Measurements from ENCODE around the gene NKTR.

DNA sequence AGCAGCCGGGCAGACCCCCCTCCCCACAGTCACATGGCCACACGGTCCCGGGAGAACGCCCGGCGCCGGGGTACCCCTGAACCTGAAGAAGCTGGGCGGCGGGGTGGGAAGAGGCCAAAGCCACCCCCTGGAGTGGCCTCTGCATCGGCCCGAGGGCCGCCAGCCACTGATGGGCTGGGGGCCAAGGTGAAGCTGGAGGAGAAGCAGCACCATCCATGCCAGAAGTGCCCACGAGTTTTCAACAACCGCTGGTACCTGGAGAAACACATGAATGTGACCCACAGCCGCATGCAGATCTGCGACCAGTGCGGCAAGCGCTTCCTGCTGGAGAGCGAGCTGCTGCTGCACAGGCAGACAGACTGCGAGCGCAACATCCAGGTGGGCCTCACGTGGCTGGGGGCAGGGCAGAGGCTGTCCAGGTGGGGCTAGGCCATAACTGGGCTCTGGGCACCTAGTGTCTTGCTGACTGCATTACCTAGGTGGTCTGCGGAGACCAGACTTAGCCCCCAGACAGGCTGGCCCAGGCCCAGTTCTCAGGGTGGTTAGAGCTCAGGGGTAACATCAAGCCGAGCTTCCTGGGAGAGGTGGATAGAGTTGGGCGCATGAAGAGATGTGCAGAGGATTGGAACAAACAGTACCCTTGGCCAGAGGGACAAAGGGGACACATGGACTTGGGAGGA is 59.1 kb downstream of the NKTR start:
- TF ChIP-seq, protein P1, sequence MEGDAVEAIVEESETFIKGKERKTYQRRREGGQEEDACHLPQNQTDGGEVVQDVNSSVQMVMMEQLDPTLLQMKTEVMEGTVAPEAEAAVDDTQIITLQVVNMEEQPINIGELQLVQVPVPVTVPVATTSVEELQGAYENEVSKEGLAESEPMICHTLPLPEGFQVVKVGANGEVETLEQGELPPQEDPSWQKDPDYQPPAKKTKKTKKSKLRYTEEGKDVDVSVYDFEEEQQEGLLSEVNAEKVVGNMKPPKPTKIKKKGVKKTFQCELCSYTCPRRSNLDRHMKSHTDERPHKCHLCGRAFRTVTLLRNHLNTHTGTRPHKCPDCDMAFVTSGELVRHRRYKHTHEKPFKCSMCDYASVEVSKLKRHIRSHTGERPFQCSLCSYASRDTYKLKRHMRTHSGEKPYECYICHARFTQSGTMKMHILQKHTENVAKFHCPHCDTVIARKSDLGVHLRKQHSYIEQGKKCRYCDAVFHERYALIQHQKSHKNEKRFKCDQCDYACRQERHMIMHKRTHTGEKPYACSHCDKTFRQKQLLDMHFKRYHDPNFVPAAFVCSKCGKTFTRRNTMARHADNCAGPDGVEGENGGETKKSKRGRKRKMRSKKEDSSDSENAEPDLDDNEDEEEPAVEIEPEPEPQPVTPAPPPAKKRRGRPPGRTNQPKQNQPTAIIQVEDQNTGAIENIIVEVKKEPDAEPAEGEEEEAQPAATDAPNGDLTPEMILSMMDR (IDR thresholded peaks at IDR 0.05): no peak
- TF ChIP-seq ZFX (IDR thresholded peaks at IDR 0.05; ENCODE audit: borderline replicate concordance): no peak
